GM19240 (cell line): ENCODE measurements around the gene MDC1.

Source experiments
- DNase-seq: peaks from one replicate; pipeline ENCODE4 v3.0.0; 2011; ENCODE audit warnings: low spot score; ENCODE audit not compliant: insufficient read length

The MDC1 gene

GRCh38 chr6:30707281-30707850 lies 9.7 kb downstream of the MDC1 start:
- no peak for DNase-seq

DNA sequence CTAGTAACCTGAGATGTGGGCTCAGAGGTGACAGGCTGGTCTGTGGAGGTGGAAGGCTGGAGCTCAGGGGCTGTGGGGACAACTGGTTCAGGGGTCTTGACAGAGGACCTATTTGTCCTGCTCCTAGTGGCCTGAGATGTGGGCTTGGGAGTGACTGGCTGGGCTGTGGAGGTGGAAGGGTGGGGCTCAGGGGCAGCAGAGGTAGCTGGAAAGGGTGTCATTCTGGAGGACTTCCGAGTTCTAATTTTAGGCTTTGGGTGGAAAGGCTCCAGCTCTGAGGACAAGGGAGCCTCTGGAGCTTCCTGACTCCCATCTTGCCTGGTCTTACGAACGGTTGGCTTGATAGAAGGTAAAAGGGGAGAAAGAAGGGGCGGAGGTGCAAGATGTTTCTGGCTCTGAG lies 11.5 kb downstream of the MDC1 start:
- no peak for DNase-seq

GRCh38 chr6:30703821-30704220 lies 13.3 kb downstream of the MDC1 start:
- no peak for DNase-seq

- no peak for DNase-seq
Measured at GRCh38 chr6:30703011-30703410, 14.1 kb downstream of the MDC1 start.

- no peak for DNase-seq
Measured at GRCh38 chr6:30700340-30700739, 16.7 kb downstream of the MDC1 start.

GRCh38 chr6:30696432-30696831 lies 20.6 kb downstream of the MDC1 start:
- DNase-seq: no peak

GRCh38 chr6:30691208-30691847 lies 25.8 kb downstream of the MDC1 start:
- DNase-seq: no peak

GRCh38 chr6:30690403-30691207 lies 26.5 kb downstream of the MDC1 start, which contains the start of gene NRM:
Gene NRM, minus strand, starts transcription at chr6:30690984. Its CDS starts 10 bp downstream, at chr6:30690974.
- peak; percentile 40 for DNase-seq

GRCh38 chr6:30689985-30690384 lies 27.1 kb downstream of the MDC1 start:
- no peak for DNase-seq

- no peak for DNase-seq
Measured at GRCh38 chr6:30689022-30689865, 27.8 kb downstream of the MDC1 start.

DNA sequence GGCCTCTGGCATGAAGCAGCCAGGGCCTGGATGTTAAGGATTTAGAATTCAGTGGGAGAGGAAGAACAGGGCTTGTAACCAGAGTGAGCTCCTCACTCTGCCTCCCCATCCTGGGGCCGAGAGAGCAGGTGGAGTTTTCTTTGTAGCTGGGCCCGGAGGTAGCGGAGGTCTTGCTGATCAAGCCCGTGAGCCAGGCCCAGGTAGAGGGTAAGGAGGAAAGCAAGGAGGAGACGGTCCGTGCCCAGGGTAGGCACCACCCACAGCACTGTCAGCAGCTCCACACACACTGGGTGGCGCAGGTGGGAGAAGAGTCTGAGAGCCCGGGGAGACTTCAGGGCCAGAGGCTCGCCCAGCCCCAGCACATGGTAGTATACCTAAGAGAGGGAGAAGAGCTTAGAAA lies 28.5 kb downstream of the MDC1 start:
- DNase-seq: no peak

DNA sequence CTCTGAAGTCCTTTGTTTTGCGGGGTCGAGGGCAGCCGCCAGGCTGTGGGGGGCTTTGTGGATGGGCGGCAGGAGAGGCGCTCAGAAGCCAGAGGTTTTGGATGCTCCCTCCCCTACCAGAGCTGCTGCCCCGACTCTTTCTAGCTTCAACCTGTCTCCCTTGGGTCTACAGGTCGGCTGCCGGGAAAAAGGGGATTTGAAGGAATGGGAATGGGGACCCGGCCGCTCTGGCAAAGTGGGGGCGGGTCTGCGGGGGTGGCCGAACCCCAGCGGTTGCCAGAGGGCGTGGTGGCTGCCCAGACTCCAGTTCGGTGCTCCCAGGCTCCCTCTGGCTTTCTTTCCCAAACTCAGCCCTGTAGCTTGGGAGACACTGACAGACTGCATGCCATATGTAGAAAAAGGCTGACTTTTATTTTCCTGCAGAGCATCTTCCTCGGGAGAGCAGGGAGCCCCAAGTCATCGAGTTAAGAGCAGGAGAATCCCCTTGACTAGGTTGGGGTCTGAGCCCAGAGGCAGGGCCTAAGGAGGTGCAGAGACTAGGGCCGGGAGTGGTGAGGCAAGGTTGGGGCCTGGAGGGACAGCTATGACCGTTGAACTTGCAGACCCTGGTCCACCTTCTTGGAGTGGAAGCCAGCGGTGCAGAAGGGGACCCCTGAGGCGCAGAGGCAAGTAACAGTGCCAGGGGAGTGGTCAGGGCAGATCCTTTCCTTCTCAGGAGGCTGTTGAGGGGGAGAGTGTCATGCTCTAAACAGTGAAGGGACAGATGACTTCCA lies 29.2 kb downstream of the MDC1 start:
- no peak for DNase-seq

- no peak for DNase-seq
Measured at GRCh38 chr6:30686908-30687658, 30.0 kb downstream of the MDC1 start.

- DNase-seq: no peak
Measured at GRCh38 chr6:30686009-30686907, 30.8 kb downstream of the MDC1 start, which contains the start of gene PPP1R18. Gene PPP1R18, minus strand, starts transcription at chr6:30686645. Its CDS starts 627 bp downstream, at chr6:30686018.

- no peak for DNase-seq
Measured at GRCh38 chr6:30685157-30686008, 31.7 kb downstream of the MDC1 start.

- DNase-seq: no peak
Measured at GRCh38 chr6:30684386-30685156, 32.5 kb downstream of the MDC1 start.

GRCh38 chr6:30683980-30684338 lies 33.1 kb downstream of the MDC1 start:
- no peak for DNase-seq
